ENCODE measurements around the gene FLRT2. TPM values are rescaled to one million over a fixed set of nuclear protein-coding genes. Genes with fewer than 3 reads are reported as not detected.

The FLRT2 gene
- total RNA-seq, 1 donor from 2014 or later, result 154 TPM

- no peak for DNase-seq
Observed at GRCh38 chr14:85597701-85598100, 67.8 kb downstream of the FLRT2 start.

- no peak for DNase-seq
Observed at GRCh38 chr14:85599939-85600338, 70.0 kb downstream of the FLRT2 start.

DNA sequence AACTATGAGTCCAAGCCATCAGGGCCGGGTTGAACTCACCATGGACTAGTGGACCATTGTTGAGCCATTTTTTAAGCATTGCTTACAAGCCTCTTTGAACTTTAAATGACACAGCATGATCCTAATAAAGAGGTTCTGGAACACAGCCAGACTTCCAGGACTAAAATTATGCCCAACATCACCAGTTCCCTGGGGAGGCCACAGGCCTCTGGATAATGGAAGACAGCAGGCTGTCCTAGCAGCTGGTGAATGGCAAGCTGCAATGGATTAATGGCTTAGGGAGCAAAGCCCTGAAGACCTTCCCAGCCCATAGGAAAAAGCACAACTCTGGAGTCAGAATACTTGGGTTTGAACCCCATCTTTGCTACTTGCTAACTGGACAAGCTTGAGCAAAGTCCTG, 71.3 kb downstream of the FLRT2 start:
- no peak for DNase-seq

- DNase-seq, result no peak
Observed at GRCh38 chr14:85601690-85602089, 71.7 kb downstream of the FLRT2 start.

DNA sequence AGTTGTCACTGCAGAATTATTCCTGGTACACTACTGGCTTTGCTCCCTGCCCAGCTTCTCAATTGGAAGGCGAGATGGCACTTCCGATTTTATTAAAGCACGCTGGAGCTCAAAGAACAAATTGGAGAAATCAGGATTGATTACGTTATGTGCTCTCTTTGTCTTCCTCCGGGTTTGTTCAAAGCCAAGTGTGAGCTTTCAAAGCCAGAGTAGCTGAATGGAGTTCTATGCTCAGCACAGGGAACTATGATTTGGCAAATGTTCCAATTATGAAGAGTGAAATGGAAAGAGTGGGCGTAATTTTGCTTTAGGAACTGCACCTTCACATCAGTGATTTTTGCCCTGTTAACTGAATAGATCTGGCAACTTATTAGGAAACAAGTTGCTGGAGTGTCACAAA, 72.4 kb downstream of the FLRT2 start:
- DNase-seq, result no peak

DNA sequence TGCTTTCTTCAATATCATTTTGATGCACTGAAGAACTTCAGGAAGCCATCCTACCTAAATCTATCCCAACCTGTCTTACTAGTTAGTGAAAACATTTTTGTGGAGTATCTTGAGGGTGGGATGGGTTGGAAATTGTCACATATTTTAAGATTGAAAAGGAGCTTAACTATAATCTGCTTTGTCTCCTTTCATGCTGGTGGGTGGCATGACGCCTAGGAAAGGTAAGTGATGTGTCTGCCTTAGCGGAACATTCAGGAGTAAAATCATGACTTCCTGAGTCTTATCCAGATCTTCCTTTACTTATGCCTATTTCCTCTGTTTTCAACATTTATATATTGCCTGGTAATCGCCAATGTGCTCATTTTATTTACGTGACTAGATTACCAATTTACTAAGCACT, 74.1 kb downstream of the FLRT2 start:
- no peak for DNase-seq

DNA sequence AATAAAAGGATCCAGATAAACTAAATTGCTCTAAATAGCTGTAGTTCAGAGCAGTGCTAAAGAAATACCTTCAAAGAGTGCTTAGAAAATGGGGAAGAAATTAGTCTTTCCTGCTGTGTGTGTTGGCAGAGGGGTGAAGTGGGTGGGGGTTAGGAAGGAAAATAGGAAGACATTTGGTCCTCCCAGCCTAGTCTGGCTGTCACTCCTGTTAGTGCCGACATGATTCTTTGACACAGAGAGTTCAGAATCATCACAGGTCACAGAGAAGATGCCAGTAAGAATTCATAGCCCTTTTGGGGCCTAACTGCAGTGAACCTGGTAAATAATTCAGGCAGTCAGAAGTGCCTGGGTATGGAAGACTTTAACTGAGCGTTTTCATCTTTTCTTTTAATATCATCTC, 74.8 kb downstream of the FLRT2 start:
- DNase-seq, result no peak

DNA sequence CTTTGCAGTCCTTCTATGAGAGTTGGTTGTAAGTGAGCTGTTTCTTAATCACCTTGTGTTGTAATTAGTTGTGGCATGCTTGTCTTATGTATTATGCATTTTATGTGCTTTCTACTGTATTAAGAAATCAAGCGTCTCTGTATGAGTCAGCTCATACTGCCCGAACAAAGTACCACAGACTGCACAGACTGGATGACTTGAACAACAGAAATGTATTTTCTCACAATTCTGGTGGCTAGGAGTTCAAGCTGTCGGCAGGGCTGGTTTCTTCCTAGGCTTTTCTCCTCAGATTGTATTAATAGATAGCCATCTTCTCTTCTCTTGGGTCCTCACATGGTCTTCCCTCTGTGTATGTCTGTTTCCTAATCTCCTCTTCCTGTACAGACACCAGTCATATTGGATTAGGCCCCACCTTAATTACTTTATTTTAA, 77.7 kb downstream of the FLRT2 start:
- no peak for DNase-seq

DNA sequence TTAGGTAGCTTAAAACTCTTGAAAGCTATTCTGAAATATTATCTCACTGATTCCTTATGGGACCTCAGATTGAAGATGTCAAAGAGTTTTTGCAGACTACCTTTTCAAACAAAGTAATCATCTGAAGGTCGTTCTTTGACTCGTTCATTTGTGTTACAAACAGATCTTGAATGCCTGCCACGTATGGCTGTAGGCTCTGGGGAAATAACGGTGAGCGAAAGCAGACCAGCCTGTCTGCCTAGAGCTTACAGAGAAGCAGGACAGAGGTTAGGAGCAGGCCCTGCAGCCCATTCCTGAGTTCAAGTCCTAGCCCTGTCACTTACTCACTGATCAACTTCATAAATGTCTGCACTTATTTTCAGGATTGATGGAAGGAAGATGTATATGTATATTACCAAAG, 83.6 kb downstream of the FLRT2 start:
- DNase-seq, result no peak

GRCh38 chr14:85616386-85616885, 86.5 kb downstream of the FLRT2 start:
- no peak for DNase-seq

GRCh38 chr14:85616886-85617285, 86.9 kb downstream of the FLRT2 start:
- DNase-seq, result no peak

GRCh38 chr14:85617791-85618190, 87.8 kb downstream of the FLRT2 start:
- no peak for DNase-seq

GRCh38 chr14:85618390-85618789, 88.4 kb downstream of the FLRT2 start:
- no peak for DNase-seq

DNA sequence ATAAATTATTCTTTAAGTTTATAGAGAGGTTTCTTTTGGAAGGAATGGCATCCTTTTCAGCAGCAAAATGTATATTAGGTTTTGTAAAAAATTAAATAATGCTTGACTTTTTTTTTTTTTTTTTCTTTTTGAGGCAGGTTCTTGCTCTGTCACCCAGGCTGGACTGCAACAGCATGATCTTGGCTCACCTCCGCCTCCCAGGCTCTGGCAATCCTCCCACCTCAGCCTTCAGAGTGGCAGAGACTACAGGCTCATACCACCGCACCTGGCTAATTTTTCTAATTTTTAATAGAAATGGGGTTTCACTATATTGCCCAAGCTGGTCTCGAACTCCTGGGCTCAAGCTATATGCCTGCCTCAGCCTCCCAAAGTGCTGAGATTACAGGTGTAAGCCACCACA, 89.0 kb downstream of the FLRT2 start:
- DNase-seq, result no peak

DNA sequence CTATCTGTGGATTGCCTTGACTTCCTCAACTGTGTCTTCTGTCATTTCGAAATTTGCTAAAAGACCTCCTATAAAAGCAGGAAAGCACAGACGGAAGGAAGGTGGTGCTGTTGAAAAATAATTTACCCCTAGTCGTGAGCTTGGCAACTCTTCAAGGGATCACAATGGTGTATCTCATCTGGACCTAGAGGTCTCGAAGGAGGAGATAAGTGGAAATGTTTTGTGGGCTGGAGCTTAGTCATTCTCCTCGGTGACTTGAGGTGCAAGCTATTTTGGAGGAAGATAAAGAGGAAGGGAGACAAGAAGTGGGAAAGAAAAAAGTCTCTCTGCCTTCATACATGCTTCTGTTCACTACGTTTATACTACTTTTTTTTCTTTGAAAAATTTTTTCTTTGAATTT, 89.9 kb downstream of the FLRT2 start:
- DNase-seq, result no peak

GRCh38 chr14:85620947-85621346, 91.0 kb downstream of the FLRT2 start:
- DNase-seq, result no peak

- DNase-seq, result no peak
Observed at GRCh38 chr14:85622106-85622505, 92.2 kb downstream of the FLRT2 start.

DNA sequence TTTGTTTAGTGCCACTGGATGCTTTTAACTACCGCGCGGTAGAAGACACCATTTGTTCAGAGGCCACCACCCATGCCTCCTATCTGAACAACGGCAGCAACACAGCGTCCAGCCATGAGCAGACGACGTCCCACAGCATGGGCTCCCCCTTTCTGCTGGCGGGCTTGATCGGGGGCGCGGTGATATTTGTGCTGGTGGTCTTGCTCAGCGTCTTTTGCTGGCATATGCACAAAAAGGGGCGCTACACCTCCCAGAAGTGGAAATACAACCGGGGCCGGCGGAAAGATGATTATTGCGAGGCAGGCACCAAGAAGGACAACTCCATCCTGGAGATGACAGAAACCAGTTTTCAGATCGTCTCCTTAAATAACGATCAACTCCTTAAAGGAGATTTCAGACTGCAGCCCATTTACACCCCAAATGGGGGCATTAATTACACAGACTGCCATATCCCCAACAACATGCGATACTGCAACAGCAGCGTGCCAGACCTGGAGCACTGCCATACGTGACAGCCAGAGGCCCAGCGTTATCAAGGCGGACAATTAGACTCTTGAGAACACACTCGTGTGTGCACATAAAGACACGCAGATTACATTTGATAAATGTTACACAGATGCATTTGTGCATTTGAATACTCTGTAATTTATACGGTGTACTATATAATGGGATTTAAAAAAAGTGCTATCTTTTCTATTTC, 93.2 kb downstream of the FLRT2 start:
- DNase-seq, result no peak

DNA sequence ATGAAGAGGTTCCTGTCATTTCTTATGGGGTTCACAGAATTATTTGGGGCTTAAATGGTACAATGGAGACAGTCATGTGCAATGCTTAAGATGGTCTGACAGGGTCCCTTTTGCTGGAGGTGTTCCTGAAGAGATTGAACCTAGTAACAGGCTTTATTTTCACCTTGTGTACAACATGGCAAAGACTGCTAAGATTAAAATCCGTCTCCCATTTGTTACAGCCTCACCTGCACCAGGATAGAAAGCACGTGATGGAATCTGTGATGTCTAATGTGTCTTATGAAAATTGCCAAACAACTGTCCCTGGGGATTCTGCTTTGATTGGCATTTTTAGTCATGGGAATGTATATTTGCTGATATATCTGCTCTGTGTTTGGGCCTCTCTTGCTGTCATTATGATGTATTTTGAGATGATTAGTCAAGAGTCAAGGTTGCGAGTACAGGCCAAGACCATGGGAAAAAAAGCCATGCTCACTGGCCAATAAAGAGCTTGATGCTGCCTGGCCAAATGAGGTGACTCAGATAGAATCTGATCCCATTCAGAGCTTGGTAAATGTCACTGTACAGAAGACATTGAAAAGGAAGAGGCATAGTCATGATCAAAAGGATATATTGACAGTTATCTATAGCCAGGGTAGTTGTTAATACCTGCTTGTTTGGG, 96.1 kb downstream of the FLRT2 start:
- no peak for DNase-seq

DNA sequence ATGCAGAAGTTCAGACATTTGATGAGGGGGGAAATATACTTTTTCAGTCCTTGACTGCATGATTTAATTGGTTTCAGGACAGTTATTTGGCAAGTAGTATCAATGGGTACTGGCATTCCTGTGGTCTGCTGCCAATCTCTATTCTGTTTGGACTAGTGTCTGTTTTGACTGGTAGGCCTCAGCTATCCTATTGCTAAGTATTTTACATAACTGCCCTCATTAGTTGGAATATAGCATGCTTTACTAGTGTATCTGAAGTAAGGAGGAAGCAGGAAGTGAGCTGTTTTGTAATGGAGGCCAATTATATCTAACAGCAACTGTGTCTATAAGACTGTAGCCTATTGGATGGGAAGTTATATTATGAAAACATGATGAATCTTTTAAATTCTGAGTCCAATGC, 104.3 kb downstream of the FLRT2 start:
- DNase-seq, result no peak

- no peak for DNase-seq
Observed at GRCh38 chr14:85644211-85644610, 114.3 kb downstream of the FLRT2 start.

DNA sequence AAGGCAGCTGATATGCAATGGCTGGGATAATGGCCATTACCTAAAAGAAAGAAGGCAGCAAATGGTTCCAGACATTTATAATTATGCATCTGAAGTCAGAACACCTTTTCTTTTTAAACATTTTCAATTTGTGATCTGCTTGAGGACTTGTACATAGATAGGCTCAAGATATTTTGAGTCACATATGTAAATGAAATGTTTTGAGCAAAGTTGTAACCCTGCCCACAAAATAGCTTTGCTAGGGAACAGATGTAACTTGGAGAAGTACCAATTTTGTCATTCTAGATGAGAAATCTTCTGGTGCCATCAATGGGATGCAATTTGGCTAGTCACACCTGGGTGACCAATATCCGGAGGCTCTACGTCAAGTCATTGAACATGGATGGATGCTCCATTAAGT, 123.1 kb downstream of the FLRT2 start:
- DNase-seq, result no peak

DNA sequence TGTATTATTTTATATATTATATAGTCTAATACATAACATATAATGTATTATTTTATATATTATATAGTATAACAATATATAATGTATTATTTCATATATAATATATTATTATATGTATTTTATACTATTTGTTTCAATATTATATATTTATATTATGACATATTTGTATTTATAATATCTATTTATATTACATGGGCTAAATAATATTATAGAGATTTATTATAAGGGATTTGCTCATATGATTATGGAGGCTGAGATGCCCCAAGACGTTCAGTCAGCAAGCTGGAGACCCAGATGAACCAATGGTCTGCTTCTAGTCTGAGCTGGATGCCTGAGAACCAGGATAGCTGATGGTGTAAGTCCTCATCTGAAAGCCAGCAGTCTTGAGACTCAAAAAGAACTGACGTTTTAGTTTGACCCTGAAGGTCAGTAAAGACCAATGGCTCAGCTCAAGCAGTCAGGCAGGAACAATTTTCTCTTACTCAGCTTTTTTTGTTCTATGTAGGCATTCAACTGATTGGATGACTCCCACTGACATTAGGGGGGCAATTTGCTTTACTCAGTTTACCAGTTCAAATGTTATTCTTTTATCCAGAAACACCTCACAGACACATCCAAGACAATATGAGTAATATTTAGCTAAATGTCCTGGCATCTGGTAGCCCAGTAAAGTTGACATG, 130.4 kb downstream of the FLRT2 start:
- DNase-seq, result no peak

GRCh38 chr14:85662096-85662495, 132.2 kb downstream of the FLRT2 start:
- DNase-seq, result no peak

Measured in occipital lobe (tissue), 2 donors.